Measurements from ENCODE around the gene ECD.
A peak's percentile ranks its signal among the peaks of the same experiment; 100 is the strongest.
"Not testable (repeated sequence)": the region's sequence is repeated elsewhere in the genome, so short reads cannot be mapped to it uniquely, and the experiment has no call there.

Gene ECD

GRCh38 chr10:73131913-73132686, 35.7 kb downstream of the ECD start:
- no peak overlapping the region for H3K9ac ChIP-seq (ENCODE audit: low read depth in 1 of 2, low read length in 2 of 2)
- H3K36me3 ChIP-seq (ENCODE audit: control insufficient read depth in 1 of 2, insufficient read depth in 2 of 2, low read length in 2 of 2) = peaks cover 22 to 62% of the 10 kb centered on the region in 2 donors
- no peak overlapping the region for H3K4me3 ChIP-seq (ENCODE audit: low read depth in 1 of 2, low read length in 2 of 2)
- no peaks in the 10 kb centered on the region for H3K27me3 ChIP-seq (ENCODE audit: control insufficient read depth in 1 of 2, insufficient read depth in 2 of 2, low read length in 2 of 2)
- no peaks in the 10 kb centered on the region for H3K4me1 ChIP-seq (ENCODE audit: control insufficient read depth in 1 of 2, insufficient read depth in 2 of 2, low read length in 2 of 2)
- H3K27ac ChIP-seq (ENCODE audit: low read depth, low read length) = no peak overlapping the region
- H3K9me3 ChIP-seq (ENCODE audit: control insufficient read depth in 1 of 2, low read length in 2 of 2) = no peaks in the 10 kb centered on the region

GRCh38 chr10:73131301-73131700, 36.5 kb downstream of the ECD start:
- H3K36me3 ChIP-seq (ENCODE audit: control insufficient read depth in 1 of 2, insufficient read depth in 2 of 2, low read length in 2 of 2) = peaks cover 22 to 64% of the 10 kb centered on the region in 2 donors
- no peak overlapping the region for H3K9ac ChIP-seq (ENCODE audit: low read depth in 1 of 2, low read length in 2 of 2)
- no peaks in the 10 kb centered on the region for H3K27me3 ChIP-seq (ENCODE audit: control insufficient read depth in 1 of 2, insufficient read depth in 2 of 2, low read length in 2 of 2)
- no peaks in the 10 kb centered on the region for H3K4me1 ChIP-seq (ENCODE audit: control insufficient read depth in 1 of 2, insufficient read depth in 2 of 2, low read length in 2 of 2)
- no peak overlapping the region for H3K27ac ChIP-seq (ENCODE audit: low read depth, low read length)
- no peak overlapping the region for H3K4me3 ChIP-seq (ENCODE audit: low read depth in 1 of 2, low read length in 2 of 2)
- H3K9me3 ChIP-seq (ENCODE audit: control insufficient read depth in 1 of 2, low read length in 2 of 2) = no peaks in the 10 kb centered on the region

GRCh38 chr10:73126343-73126742, 41.5 kb downstream of the ECD start:
- Histone ChIP-seq H3K27me3 (ENCODE audit: control insufficient read depth in 1 of 2, insufficient read depth in 2 of 2, low read length in 2 of 2) (no peaks in the 10 kb centered on the region), H3K4me3 (ENCODE audit: low read depth in 1 of 2, low read length in 2 of 2) (no peak overlapping the region), H3K9me3 (ENCODE audit: control insufficient read depth in 1 of 2, low read length in 2 of 2) (no peaks in the 10 kb centered on the region), H3K27ac (ENCODE audit: low read depth, low read length) (no peak overlapping the region), H3K4me1 (ENCODE audit: control insufficient read depth in 1 of 2, insufficient read depth in 2 of 2, low read length in 2 of 2) (no peaks in the 10 kb centered on the region), H3K36me3 (ENCODE audit: control insufficient read depth in 1 of 2, insufficient read depth in 2 of 2, low read length in 2 of 2) (peaks cover 16 to 40% of the 10 kb centered on the region in 2 donors), H3K9ac (ENCODE audit: low read depth in 1 of 2, low read length in 2 of 2) (no peak overlapping the region)

DNA sequence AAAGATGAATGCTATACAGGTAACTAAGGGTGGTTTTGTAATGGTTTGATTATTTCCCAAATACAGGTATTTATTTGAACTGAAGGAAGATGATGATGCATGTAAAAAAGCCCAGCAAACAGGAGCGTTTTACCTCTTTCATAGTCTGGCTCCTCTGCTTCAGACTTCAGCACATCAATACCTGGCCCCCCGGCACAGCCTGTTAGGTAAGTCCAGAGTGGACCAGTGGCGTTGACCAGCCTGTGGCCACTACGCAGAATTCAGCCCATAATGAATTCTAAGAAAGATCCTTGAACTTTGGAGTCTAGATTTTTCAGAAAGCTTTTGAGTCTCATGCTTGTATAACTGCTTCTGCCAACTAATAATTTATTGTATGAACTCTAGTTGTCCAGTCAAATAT, 47.9 kb downstream of the ECD start:
- H3K27ac ChIP-seq (ENCODE audit: low read depth, low read length) = no peak overlapping the region
- no peak overlapping the region for H3K4me3 ChIP-seq (ENCODE audit: low read depth in 1 of 2, low read length in 2 of 2)
- peaks cover 9 to 18% of the 10 kb centered on the region in 2 donors for H3K36me3 ChIP-seq (ENCODE audit: control insufficient read depth in 1 of 2, insufficient read depth in 2 of 2, low read length in 2 of 2)
- H3K9ac ChIP-seq (ENCODE audit: low read depth in 1 of 2, low read length in 2 of 2) = no peak overlapping the region
- H3K27me3 ChIP-seq (ENCODE audit: control insufficient read depth in 1 of 2, insufficient read depth in 2 of 2, low read length in 2 of 2) = no peaks in the 10 kb centered on the region
- no peaks in the 10 kb centered on the region for H3K9me3 ChIP-seq (ENCODE audit: control insufficient read depth in 1 of 2, low read length in 2 of 2)
- H3K4me1 ChIP-seq (ENCODE audit: control insufficient read depth in 1 of 2, insufficient read depth in 2 of 2, low read length in 2 of 2) = no peaks in the 10 kb centered on the region

DNA sequence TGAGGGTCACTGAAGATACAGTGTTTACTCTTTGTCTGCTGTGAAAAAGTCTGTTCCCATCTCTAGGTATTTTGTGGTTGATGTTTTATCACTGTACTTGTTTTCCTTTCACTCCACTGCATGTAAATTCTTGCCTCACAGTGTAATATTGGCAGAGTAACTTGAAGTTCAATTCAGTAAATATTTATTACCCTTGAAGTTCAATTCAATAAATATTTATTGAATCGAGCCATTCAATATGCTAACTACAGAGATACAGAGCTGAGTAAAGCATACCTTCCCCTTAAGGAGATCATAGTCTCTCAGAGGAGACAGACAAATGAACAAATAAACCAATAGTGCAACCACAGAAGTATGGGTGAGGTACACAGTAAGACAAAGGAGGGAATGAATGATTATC, 48.4 kb downstream of the ECD start:
- no peak overlapping the region for H3K27ac ChIP-seq (ENCODE audit: low read depth, low read length)
- H3K9ac ChIP-seq (ENCODE audit: low read depth in 1 of 2, low read length in 2 of 2) = no peak overlapping the region
- H3K4me3 ChIP-seq (ENCODE audit: low read depth in 1 of 2, low read length in 2 of 2) = no peak overlapping the region
- H3K9me3 ChIP-seq (ENCODE audit: control insufficient read depth in 1 of 2, low read length in 2 of 2) = no peaks in the 10 kb centered on the region
- no peaks in the 10 kb centered on the region for H3K27me3 ChIP-seq (ENCODE audit: control insufficient read depth in 1 of 2, insufficient read depth in 2 of 2, low read length in 2 of 2)
- H3K4me1 ChIP-seq (ENCODE audit: control insufficient read depth in 1 of 2, insufficient read depth in 2 of 2, low read length in 2 of 2) = no peaks in the 10 kb centered on the region
- peaks cover 8 to 19% of the 10 kb centered on the region in 2 donors for H3K36me3 ChIP-seq (ENCODE audit: control insufficient read depth in 1 of 2, insufficient read depth in 2 of 2, low read length in 2 of 2)

- peaks cover 5 to 12% of the 10 kb centered on the region in 2 donors for H3K36me3 ChIP-seq (ENCODE audit: control insufficient read depth in 1 of 2, insufficient read depth in 2 of 2, low read length in 2 of 2)
- H3K4me3 ChIP-seq (ENCODE audit: low read depth in 1 of 2, low read length in 2 of 2) = no peak overlapping the region
- no peaks in the 10 kb centered on the region for H3K9me3 ChIP-seq (ENCODE audit: control insufficient read depth in 1 of 2, low read length in 2 of 2)
- H3K9ac ChIP-seq (ENCODE audit: low read depth in 1 of 2, low read length in 2 of 2) = no peak overlapping the region
- H3K27ac ChIP-seq (ENCODE audit: low read depth, low read length) = no peak overlapping the region
- no peaks in the 10 kb centered on the region for H3K27me3 ChIP-seq (ENCODE audit: control insufficient read depth in 1 of 2, insufficient read depth in 2 of 2, low read length in 2 of 2)
- H3K4me1 ChIP-seq (ENCODE audit: control insufficient read depth in 1 of 2, insufficient read depth in 2 of 2, low read length in 2 of 2) = no peaks in the 10 kb centered on the region
These were observed 49.6 kb downstream of the ECD start for GRCh38 chr10:73117976-73118743.

DNA sequence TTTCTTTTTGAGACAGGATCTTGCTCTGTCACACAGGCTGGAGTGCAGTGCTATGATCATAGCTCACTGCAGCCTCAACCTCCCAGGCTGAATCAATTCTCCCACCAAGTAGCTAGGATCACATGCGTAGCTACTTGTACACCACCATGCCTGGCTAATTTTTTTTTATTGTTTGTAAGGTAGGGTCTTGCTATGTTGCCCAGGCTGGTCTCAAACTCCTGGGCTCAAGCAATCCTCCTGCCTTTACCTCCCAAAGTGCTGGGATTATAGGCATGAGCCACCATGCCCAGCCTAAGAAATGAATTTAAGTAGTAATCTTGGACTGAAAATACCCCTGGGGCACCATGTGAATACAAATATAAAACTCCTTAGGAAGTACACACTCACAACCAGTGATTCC, 51.8 kb downstream of the ECD start:
- H3K9me3 ChIP-seq (ENCODE audit: control insufficient read depth in 1 of 2, low read length in 2 of 2) = no peaks in the 10 kb centered on the region
- H3K36me3 ChIP-seq (ENCODE audit: control insufficient read depth in 1 of 2, insufficient read depth in 2 of 2, low read length in 2 of 2) = peaks cover 5 to 12% of the 10 kb centered on the region in 2 donors
- H3K9ac ChIP-seq (ENCODE audit: low read depth in 1 of 2, low read length in 2 of 2) = no peak overlapping the region
- H3K4me1 ChIP-seq (ENCODE audit: control insufficient read depth in 1 of 2, insufficient read depth in 2 of 2, low read length in 2 of 2) = no peaks in the 10 kb centered on the region
- no peaks in the 10 kb centered on the region for H3K27me3 ChIP-seq (ENCODE audit: control insufficient read depth in 1 of 2, insufficient read depth in 2 of 2, low read length in 2 of 2)
- no peak overlapping the region for H3K27ac ChIP-seq (ENCODE audit: low read depth, low read length)
- H3K4me3 ChIP-seq (ENCODE audit: low read depth in 1 of 2, low read length in 2 of 2) = no peak overlapping the region

- H3K4me1 ChIP-seq (ENCODE audit: control insufficient read depth in 1 of 2, insufficient read depth in 2 of 2, low read length in 2 of 2) = no peaks in the 10 kb centered on the region
- H3K27ac ChIP-seq (ENCODE audit: low read depth, low read length) = no peak overlapping the region
These were observed 54.3 kb downstream of the ECD start for GRCh38 chr10:73113551-73113950.

DNA sequence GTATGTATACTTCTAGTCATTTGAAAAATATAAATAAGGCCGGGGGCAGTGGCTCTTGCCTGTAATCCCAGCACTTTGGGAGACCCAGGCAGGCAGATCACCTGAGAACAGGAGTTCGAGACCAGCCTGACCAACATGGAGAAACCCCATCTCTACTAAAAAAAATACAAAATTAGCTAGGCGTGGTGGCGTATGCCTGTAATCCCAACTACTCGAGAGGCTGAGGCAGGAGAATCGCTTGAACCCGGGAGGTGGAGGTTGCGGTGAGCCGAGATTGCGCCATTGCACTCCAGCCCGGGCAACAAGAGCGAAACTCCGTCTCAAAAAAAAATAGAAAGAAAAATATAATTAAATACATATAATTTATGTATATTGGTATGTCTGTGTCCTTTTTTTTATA, 55.8 kb downstream of the ECD start:
- not testable (repeated sequence) for H3K9me3 ChIP-seq (ENCODE audit: control insufficient read depth in 1 of 2, low read length in 2 of 2)

More at GRCh38 chr10:73113551-73113950, 54.3 kb downstream of the ECD start:
- H3K9me3 ChIP-seq (ENCODE audit: control insufficient read depth in 1 of 2, low read length in 2 of 2) = no peaks in the 10 kb centered on the region
- no peak overlapping the region for H3K4me3 ChIP-seq (ENCODE audit: low read depth in 1 of 2, low read length in 2 of 2)
- H3K27me3 ChIP-seq (ENCODE audit: control insufficient read depth in 1 of 2, insufficient read depth in 2 of 2, low read length in 2 of 2) = no peaks in the 10 kb centered on the region
- H3K36me3 ChIP-seq (ENCODE audit: control insufficient read depth in 1 of 2, insufficient read depth in 2 of 2, low read length in 2 of 2) = peaks cover 0 to 5% of the 10 kb centered on the region in 2 donors
- H3K9ac ChIP-seq (ENCODE audit: low read depth in 1 of 2, low read length in 2 of 2) = no peak overlapping the region

DNA sequence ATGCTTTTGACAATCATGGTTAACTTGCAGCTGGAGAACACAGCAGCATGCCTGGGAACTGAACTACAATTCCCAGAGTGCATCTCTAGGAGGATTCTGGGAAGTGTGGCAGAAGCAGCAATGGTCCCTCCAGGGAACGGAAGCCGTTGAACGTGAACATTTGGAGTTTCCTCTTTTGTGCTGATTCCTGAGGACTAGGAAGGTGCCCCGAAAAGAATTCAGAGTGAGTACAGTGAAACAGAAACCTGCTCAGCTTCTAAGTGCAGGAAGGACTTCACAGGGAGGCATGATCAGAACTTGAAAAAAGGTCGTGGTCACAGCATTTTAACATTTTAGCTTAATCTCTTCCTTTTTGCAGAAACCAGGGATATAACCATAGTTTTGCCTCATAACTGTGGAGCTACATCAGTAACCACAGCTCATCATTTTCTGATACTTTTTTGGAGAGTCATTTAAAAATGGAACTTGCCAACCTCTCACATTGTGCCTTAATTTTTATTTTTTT, 57.4 kb downstream of the ECD start, which contains the start of gene NUDT13:
Gene NUDT13 (plus strand): TSS at position 111 of the 505 bp plus-strand sequence. CDS start 3,911 bp downstream, outside the sequence.
- Histone ChIP-seq H3K4me1 (ENCODE audit: control insufficient read depth in 1 of 2, insufficient read depth in 2 of 2, low read length in 2 of 2) (no peaks in the 10 kb centered on the region), H3K36me3 (ENCODE audit: control insufficient read depth in 1 of 2, insufficient read depth in 2 of 2, low read length in 2 of 2) (peaks cover 0 to 3% of the 10 kb centered on the region in 2 donors), H3K27ac (ENCODE audit: low read depth, low read length) (peak within 1 kb of the TSS; percentile 80), H3K9me3 (ENCODE audit: control insufficient read depth in 1 of 2, low read length in 2 of 2) (no peaks in the 10 kb centered on the region), H3K4me3 (ENCODE audit: low read depth in 1 of 2, low read length in 2 of 2) (peak within 1 kb of the TSS; percentile 81 to 83), H3K27me3 (ENCODE audit: control insufficient read depth in 1 of 2, insufficient read depth in 2 of 2, low read length in 2 of 2) (no peaks in the 10 kb centered on the region), H3K9ac (ENCODE audit: low read depth in 1 of 2, low read length in 2 of 2) (peak within 1 kb of the TSS; percentile 73 to 85)

More for the DNA sequence above, 55.8 kb downstream of the ECD start:
- not testable (repeated sequence) for H3K27me3 ChIP-seq (ENCODE audit: control insufficient read depth in 1 of 2, insufficient read depth in 2 of 2, low read length in 2 of 2); H3K9ac ChIP-seq (ENCODE audit: low read depth in 1 of 2, low read length in 2 of 2); H3K4me3 ChIP-seq (ENCODE audit: low read depth in 1 of 2, low read length in 2 of 2); H3K36me3 ChIP-seq (ENCODE audit: control insufficient read depth in 1 of 2, insufficient read depth in 2 of 2, low read length in 2 of 2); H3K4me1 ChIP-seq (ENCODE audit: control insufficient read depth in 1 of 2, insufficient read depth in 2 of 2, low read length in 2 of 2); H3K27ac ChIP-seq (ENCODE audit: low read depth, low read length)

All from duodenal mucosa (tissue), 2 donors.